Measurements from ENCODE around the gene ARPC5L.

ARPC5L gene

GRCh38 chr9:124852121-124852828 lies 9.7 kb upstream of the ARPC5L start:
- Histone ChIP-seq H3K36me3 (ENCODE audit: control insufficient read depth in 1 of 2, insufficient read depth in 2 of 2, low read length in 2 of 2) (peaks cover 9 to 12% of the 10 kb centered on the region in 2 experiments), H3K23ac (ENCODE audit: low read length) (no peak overlapping the region), H3K4ac (ENCODE audit: low read depth, low read length) (peak overlapping the region; percentile 57), H3K9me3 (ENCODE audit: insufficient read depth, low read depth, low read length) (no peaks in the 10 kb centered on the region), H2BK12ac (ENCODE audit: low read length) (peak overlapping the region; percentile 81), H3K79me1 (ENCODE audit: low read length) (peaks cover 26% of the 10 kb centered on the region), H2AFZ (ENCODE audit: insufficient read depth, low read length, poor library complexity) (peak overlapping the region; percentile 91), H2BK5ac (ENCODE audit: low read depth, low read length, poor library complexity) (peak overlapping the region; percentile 60), H3K4me3 (ENCODE audit: low read depth, low read length) (no peak overlapping the region), H3K4me1 (ENCODE audit: control insufficient read depth in 1 of 2, insufficient read depth in 2 of 2, low read length in 2 of 2) (peaks cover 18 to 19% of the 10 kb centered on the region in 2 experiments), H4K91ac (ENCODE audit: low read depth, low read length) (peak overlapping the region; percentile 98), H4K8ac (ENCODE audit: low read depth, low read length) (peak overlapping the region; percentile 77), H3K18ac (ENCODE audit: low read length) (peak overlapping the region; percentile 89), H3K9ac (ENCODE audit: low read length) (no peak overlapping the region), H3K4me2 (ENCODE audit: low read length) (peak overlapping the region; percentile 95), H3K14ac (ENCODE audit: low read length) (peak overlapping the region; percentile 92), H3K79me2 (ENCODE audit: control insufficient read depth, insufficient read depth, low read length, poor library complexity) (peaks cover 9% of the 10 kb centered on the region), H3K27me3 (ENCODE audit: insufficient read depth, low read length) (no peaks in the 10 kb centered on the region), H3K27ac (ENCODE audit: low read depth, low read length) (peak overlapping the region; percentile 1), H2AK5ac (ENCODE audit: low read length) (peak overlapping the region; percentile 97), H2BK120ac (ENCODE audit: insufficient read depth, low read length, poor library complexity) (peak overlapping the region; percentile 96), H4K12ac (ENCODE audit: low read depth, low read length) (peak overlapping the region; percentile 46)
- DNase-seq = no peak
- no CpG with 5 or more reads among the region's 13 CpGs for WGBS (ENCODE audit: extremely low coverage, insufficient coverage, insufficient read length)

- Histone ChIP-seq H3K4ac (ENCODE audit: low read depth, low read length) (peak within 1 kb of the TSS; percentile 57), H3K79me2 (ENCODE audit: control insufficient read depth, insufficient read depth, low read length, poor library complexity) (peaks cover 9% of the 10 kb centered on the region), H3K23ac (ENCODE audit: low read length) (no peak within 1 kb of the TSS), H3K18ac (ENCODE audit: low read length) (peak within 1 kb of the TSS; percentile 89), H2AFZ (ENCODE audit: insufficient read depth, low read length, poor library complexity) (peak within 1 kb of the TSS; percentile 91), H3K9ac (ENCODE audit: low read length) (no peak within 1 kb of the TSS), H3K4me1 (ENCODE audit: control insufficient read depth in 1 of 2, insufficient read depth in 2 of 2, low read length in 2 of 2) (peaks cover 18 to 19% of the 10 kb centered on the region in 2 experiments), H4K8ac (ENCODE audit: low read depth, low read length) (peak within 1 kb of the TSS; percentile 77), H4K91ac (ENCODE audit: low read depth, low read length) (peak within 1 kb of the TSS; percentile 98), H2AK5ac (ENCODE audit: low read length) (peak within 1 kb of the TSS; percentile 97), H3K79me1 (ENCODE audit: low read length) (peaks cover 26% of the 10 kb centered on the region), H2BK12ac (ENCODE audit: low read length) (peak within 1 kb of the TSS; percentile 81), H3K4me3 (ENCODE audit: low read depth, low read length) (peak within 1 kb of the TSS; percentile 57), H3K4me2 (ENCODE audit: low read length) (peak within 1 kb of the TSS; percentile 95), H3K36me3 (ENCODE audit: control insufficient read depth in 1 of 2, insufficient read depth in 2 of 2, low read length in 2 of 2) (peaks cover 16 to 19% of the 10 kb centered on the region in 2 experiments), H3K9me3 (ENCODE audit: insufficient read depth, low read depth, low read length) (no peaks in the 10 kb centered on the region), H2BK5ac (ENCODE audit: low read depth, low read length, poor library complexity) (peak within 1 kb of the TSS; percentile 60), H3K14ac (ENCODE audit: low read length) (peak within 1 kb of the TSS; percentile 92), H2BK120ac (ENCODE audit: insufficient read depth, low read length, poor library complexity) (peak within 1 kb of the TSS; percentile 96), H3K27ac (ENCODE audit: low read depth, low read length) (peak within 1 kb of the TSS; percentile 1), H4K12ac (ENCODE audit: low read depth, low read length) (peak within 1 kb of the TSS; percentile 46), H3K27me3 (ENCODE audit: insufficient read depth, low read length) (no peaks in the 10 kb centered on the region)
- DNase-seq = peak; percentile 74 to 86
- WGBS (ENCODE audit: extremely low coverage, insufficient coverage, insufficient read length) = no CpG with 5 or more reads among the region's 51 CpGs
Observed at GRCh38 chr9:124852829-124853531, 8.9 kb upstream of the ARPC5L start, which contains the start of gene WDR38. TSS of gene WDR38 (plus strand) at chr9:124853460. CDS start at chr9:124853532, 72 bp downstream.

GRCh38 chr9:124853605-124854143 lies 8.3 kb upstream of the ARPC5L start:
- Histone ChIP-seq H3K4ac (ENCODE audit: low read depth, low read length) (no peak overlapping the region), H4K8ac (ENCODE audit: low read depth, low read length) (peak overlapping the region; percentile 8), H3K4me1 (ENCODE audit: control insufficient read depth in 1 of 2, insufficient read depth in 2 of 2, low read length in 2 of 2) (peaks cover 18 to 19% of the 10 kb centered on the region in 2 experiments), H3K23ac (ENCODE audit: low read length) (no peak overlapping the region), H4K12ac (ENCODE audit: low read depth, low read length) (no peak overlapping the region), H3K4me2 (ENCODE audit: low read length) (peak overlapping the region; percentile 95), H3K79me1 (ENCODE audit: low read length) (peaks cover 26% of the 10 kb centered on the region), H3K36me3 (ENCODE audit: control insufficient read depth in 1 of 2, insufficient read depth in 2 of 2, low read length in 2 of 2) (peaks cover 23 to 26% of the 10 kb centered on the region in 2 experiments), H3K4me3 (ENCODE audit: low read depth, low read length) (peak overlapping the region; percentile 52), H3K9ac (ENCODE audit: low read length) (no peak overlapping the region), H3K14ac (ENCODE audit: low read length) (no peak overlapping the region), H2BK5ac (ENCODE audit: low read depth, low read length, poor library complexity) (no peak overlapping the region), H3K18ac (ENCODE audit: low read length) (no peak overlapping the region), H3K9me3 (ENCODE audit: insufficient read depth, low read depth, low read length) (no peaks in the 10 kb centered on the region), H4K91ac (ENCODE audit: low read depth, low read length) (peak overlapping the region; percentile 98), H3K27me3 (ENCODE audit: insufficient read depth, low read length) (no peaks in the 10 kb centered on the region), H2BK120ac (ENCODE audit: insufficient read depth, low read length, poor library complexity) (no peak overlapping the region), H3K79me2 (ENCODE audit: control insufficient read depth, insufficient read depth, low read length, poor library complexity) (peaks cover 9% of the 10 kb centered on the region), H3K27ac (ENCODE audit: low read depth, low read length) (no peak overlapping the region), H2BK12ac (ENCODE audit: low read length) (no peak overlapping the region), H2AK5ac (ENCODE audit: low read length) (no peak overlapping the region), H2AFZ (ENCODE audit: insufficient read depth, low read length, poor library complexity) (peak overlapping the region; percentile 46)
- WGBS (ENCODE audit: extremely low coverage, insufficient coverage, insufficient read length) = no CpG with 5 or more reads among the region's 11 CpGs
- DNase-seq = no peak

GRCh38 chr9:124854161-124854560 lies 7.8 kb upstream of the ARPC5L start:
- Histone ChIP-seq H3K18ac (ENCODE audit: low read length) (no peak overlapping the region), H3K14ac (ENCODE audit: low read length) (no peak overlapping the region), H4K91ac (ENCODE audit: low read depth, low read length) (no peak overlapping the region), H3K27me3 (ENCODE audit: insufficient read depth, low read length) (no peaks in the 10 kb centered on the region), H3K9me3 (ENCODE audit: insufficient read depth, low read depth, low read length) (no peaks in the 10 kb centered on the region), H3K23ac (ENCODE audit: low read length) (no peak overlapping the region), H3K79me2 (ENCODE audit: control insufficient read depth, insufficient read depth, low read length, poor library complexity) (peaks cover 9% of the 10 kb centered on the region), H2BK12ac (ENCODE audit: low read length) (no peak overlapping the region), H4K12ac (ENCODE audit: low read depth, low read length) (no peak overlapping the region), H3K79me1 (ENCODE audit: low read length) (peaks cover 26% of the 10 kb centered on the region), H2AK5ac (ENCODE audit: low read length) (no peak overlapping the region), H3K4me2 (ENCODE audit: low read length) (no peak overlapping the region), H4K8ac (ENCODE audit: low read depth, low read length) (no peak overlapping the region), H3K4ac (ENCODE audit: low read depth, low read length) (no peak overlapping the region), H3K4me3 (ENCODE audit: low read depth, low read length) (no peak overlapping the region), H2AFZ (ENCODE audit: insufficient read depth, low read length, poor library complexity) (no peak overlapping the region), H3K36me3 (ENCODE audit: control insufficient read depth in 1 of 2, insufficient read depth in 2 of 2, low read length in 2 of 2) (peaks cover 28 to 31% of the 10 kb centered on the region in 2 experiments), H3K27ac (ENCODE audit: low read depth, low read length) (no peak overlapping the region), H3K4me1 (ENCODE audit: control insufficient read depth in 1 of 2, insufficient read depth in 2 of 2, low read length in 2 of 2) (peaks cover 18 to 19% of the 10 kb centered on the region in 2 experiments), H2BK5ac (ENCODE audit: low read depth, low read length, poor library complexity) (no peak overlapping the region), H3K9ac (ENCODE audit: low read length) (no peak overlapping the region), H2BK120ac (ENCODE audit: insufficient read depth, low read length, poor library complexity) (no peak overlapping the region)
- no peak for DNase-seq
- WGBS (ENCODE audit: extremely low coverage, insufficient coverage, insufficient read length) = no CpG with 5 or more reads among the region's 8 CpGs
